NCI-H226 (cell line): ENCODE data around the gene MBTD1.
A peak's percentile ranks its signal among the peaks of the same experiment; 100 is the strongest.
"Not testable (repeated sequence)": the region's sequence is repeated elsewhere in the genome, so short reads cannot be mapped to it uniquely, and the experiment has no call there.

ENCODE experiments used
- DNase-seq: peaks from one replicate; pipeline ENCODE4 v3.0.0-alpha.2; 2015

The MBTD1 gene

DNA sequence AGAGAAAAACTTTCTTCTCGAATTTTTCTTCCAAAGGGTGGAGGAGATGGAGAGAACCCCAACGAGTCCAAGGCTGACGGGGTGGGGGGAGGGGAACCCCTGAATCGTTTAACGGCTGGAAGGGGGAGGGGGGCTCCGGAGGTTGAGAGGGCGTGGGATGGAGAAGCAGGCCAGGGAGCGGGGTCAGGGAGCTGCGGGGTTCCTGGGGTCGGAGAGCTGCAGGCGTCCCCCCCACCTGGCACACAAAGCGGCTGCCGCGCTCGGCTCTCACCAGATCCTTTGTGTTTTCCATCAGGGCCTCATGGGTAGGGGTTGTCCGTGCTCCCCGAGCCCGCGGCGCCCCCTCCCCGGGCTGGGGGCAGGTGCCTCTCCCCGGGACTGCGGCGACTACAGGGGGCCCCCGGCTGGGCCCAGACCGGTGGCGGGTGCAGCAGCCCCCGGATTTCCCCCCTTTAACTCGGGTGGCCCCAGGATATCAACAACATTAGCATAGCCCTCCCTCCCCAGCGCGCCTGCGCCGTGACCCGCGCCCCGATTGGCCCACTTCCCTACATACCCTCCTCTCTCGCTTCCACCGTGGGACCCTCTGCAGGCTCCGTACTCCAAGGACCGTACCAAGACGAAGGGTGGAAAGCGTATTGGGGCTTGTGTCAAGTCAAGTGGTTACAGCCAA is at the start of gene MBTD1:
MBTD1 (minus strand) TSS at position 486 of the 673 bp plus-strand sequence. CDS start 34,888 bp downstream, outside the sequence.
- DNase-seq, result peak; percentile 86

DNA sequence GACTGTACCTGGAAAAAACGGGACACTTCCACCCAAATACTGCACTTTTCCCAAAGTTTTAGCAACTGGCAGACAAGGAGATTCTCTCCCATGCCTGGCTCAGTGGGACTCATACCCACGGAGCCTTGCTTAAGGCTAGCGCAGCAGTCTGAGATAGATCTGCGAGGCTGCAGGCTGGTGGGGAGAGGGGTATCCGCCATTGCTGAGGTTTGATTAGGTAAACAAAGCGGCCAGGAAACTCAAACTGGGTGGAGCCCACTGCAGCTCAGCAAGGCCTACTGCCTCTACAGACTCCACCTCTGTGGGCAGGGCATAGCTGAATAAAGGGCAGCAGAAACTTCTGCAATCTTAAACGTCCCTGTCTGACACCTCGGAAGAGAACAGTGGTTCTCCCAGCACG is 45.3 kb upstream of the MBTD1 start:
- DNase-seq, result no peak

DNA sequence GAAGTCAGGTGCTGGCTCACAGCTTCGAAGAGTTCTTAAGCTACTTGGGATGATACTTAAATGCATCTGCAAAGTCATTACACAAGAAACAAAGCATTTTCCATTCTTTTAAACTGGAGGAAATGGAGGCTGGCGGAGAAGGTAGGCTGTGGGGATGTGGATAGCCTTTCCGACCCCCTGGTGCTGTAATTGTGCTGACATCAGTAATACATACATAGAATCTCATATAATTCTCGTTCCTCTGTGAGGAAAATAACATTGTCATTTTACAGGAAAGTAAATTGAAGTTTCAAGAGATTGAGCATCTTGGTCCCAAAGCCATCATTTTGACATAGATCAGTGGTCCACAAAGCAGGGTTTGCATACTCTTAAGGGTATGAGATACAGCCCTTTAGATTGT is 40.0 kb upstream of the MBTD1 start:
- no peak for DNase-seq

DNA sequence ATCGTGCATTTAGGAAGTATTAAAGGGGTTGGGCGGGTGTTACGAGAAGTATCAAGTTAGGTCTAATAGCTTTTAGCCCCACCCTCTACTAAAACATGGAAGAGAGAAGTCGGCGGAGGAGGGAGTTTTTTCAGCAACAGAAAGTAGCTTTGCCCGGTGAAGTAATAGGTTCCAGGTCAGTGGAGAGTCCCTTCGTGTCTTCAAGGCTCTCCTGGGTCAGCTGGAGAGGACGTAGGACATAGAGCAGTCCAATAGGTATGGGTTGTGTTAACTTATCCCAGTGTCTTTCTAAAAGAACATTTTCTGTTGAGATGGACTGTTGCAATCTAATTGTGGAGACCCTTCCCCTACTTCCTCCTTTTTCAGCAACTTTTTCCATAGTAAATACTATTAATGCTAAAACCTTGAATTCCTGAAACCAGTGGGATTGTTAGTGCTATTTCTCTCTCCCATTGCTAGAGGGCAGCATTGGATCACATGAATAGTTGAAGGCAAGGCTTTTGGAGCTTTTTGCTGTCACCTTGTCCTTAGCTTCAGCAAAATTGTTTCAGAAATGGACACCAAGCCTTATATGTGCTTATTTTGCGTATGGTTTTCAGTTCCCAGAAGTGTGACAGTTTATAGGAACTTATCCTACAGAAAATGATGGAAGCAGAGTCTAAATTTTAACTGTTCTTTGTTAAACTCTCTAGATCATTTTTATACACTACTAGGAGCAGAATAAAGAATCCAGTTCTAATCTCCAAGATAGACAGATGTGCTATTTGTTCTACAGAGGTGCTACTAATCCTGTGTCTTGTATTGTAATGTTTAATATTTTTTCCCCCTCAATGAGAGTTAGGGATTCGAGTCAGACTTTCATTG is 38.9 kb upstream of the MBTD1 start:
- DNase-seq, result peak; percentile 19

DNA sequence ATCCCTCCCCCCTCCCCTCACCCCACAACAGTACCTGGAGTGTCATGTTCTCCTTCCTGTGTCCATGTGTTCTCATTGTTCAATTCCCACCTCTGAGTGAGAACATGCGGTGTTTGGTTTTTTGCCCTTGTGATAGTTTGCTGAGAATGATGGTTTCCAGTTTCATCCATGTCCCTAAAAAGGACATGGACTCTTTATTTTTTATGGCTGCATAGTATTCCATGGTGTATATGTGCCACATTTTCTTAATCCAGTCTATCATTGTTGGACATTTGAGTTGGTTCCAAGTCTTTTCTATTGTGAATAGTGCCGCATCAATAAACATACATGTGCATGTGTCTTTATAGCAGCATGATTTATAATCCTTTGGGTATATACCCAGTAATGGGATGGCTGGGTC is 34.5 kb upstream of the MBTD1 start:
- not testable (repeated sequence) for DNase-seq

DNA sequence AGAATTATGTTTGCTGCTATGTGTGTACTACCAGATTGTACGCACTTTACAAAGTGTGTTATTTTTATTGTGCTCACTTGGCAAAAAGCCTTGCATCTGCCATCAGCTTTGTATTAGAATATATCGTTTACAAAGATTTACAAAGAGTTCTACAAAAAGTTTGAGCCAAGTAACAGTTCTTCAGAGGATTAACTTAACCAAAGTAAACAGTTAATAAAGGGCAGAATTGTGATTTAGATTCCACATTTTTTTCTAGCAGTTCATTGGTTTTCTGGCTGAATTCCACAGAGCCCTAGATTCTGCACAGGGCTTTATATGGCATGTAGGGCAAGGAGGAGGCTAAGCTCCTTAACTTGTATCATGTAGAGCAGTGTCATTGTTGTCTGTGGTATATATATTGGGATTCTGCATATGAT is 29.9 kb upstream of the MBTD1 start:
- DNase-seq, result no peak

DNA sequence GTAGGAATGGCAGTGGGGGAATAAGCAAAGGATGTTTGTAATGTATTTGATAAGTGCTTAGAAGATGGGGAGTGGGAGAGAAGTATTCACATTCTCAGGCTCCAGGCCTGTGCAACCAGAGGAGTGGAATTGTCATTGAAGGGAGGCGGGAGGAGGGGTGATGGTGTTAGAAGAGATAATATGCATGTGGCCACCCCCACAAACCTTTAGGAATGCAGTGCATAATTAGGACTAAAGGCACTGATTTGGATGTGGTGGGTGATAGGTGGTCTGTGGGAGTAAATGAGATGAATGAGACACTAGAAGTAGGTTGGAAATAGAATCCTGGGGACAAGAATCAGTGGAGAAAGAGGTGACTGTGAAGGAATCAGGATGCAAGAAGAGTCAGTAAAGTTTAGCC is 27.6 kb upstream of the MBTD1 start:
- no peak for DNase-seq

DNA sequence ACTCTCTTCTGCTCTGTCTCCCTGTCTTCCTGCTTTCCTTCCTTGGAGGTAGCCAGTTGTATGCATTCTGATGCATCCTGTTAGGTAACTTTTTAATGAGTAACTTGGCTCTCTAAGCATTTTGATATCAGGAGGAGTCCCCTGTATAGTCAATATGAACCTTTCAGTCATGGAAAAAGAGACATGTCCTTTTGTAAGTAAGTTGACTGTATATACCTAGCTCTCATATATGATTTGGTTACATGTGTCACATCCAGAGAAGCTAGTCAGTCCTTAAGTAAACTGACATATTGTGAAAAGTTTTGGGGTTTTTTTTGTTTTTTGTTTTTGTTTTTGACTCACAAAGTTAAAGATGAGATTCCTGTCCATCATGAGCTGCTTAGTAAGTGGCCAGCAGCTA is 19.3 kb upstream of the MBTD1 start:
- no peak for DNase-seq

DNA sequence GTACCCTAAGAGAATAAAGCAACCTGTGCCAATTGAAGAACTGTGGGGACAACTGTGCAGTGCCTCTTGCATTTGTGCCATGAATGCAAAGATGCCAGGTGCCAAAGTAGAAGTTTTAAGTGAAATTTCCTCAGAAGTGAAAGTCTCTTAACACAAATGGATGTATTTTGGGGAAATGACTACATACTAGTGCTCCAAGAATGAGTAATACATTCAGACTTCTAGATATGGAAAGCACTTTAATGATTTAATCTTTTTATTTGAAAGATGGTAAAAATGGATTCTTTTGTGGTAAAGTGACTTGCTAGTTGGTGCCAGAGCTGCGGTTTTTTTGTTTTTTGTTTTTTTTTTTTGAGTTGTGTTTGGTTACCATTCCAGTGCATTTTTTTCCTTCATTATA is 15.5 kb upstream of the MBTD1 start:
- DNase-seq, result no peak

DNA sequence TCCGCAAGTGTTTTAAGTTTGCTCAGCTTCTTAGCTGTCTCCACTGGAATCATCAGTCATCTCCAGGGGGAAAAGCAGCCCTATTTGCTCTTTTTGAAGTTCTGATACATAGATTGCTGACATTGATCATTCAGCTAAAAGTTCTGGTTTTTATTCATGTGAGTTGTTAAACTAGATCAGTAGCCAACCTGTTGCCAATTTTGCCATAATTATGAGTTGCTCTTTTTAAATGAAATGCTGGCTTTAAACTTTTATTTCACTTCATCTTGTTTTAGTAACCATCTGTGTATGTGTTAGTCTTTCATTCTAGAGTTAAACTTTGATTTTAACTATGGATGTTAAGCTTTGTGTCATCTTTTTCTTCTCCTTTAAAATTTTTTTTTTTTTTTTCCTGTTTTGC is 13.0 kb upstream of the MBTD1 start:
- no peak for DNase-seq

DNA sequence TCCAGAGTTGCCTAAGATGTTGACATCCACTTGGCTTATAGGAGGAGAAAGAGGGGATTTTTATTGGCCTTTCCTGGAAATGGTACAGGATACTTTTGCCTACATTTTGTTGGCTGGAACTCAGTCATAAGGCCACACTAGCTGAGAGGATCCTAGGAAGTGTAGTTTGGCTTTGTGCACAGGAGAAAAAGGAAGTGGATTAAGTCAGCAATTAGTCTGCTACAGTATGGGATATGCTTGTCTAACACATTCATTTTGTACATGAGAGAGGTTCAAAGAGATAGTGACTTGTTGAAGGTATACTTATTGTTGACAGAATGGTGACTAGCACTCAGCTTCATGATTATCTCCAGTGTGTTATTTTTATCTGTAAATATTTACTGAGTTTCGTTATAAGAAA is 10.8 kb upstream of the MBTD1 start:
- no peak for DNase-seq

DNA sequence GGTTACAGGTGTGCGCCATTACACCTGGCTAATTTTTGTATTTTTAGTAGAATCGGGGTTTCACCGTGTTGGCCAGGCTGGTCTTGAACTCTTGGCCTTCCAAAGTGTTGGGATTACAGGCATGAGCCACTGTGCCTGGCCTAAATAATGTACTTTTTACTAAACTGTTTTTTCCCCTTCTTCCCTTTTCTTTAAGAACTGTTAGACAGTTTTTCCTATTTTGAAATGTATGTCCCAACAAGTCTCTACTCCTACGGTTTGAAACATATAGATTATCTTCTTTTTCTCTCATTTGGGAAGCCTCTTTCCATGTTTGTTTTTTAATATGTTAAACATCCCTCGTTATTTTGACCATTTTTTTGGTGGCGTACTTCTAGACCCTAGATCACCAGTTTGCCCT is 10.1 kb upstream of the MBTD1 start:
- DNase-seq, result no peak

DNA sequence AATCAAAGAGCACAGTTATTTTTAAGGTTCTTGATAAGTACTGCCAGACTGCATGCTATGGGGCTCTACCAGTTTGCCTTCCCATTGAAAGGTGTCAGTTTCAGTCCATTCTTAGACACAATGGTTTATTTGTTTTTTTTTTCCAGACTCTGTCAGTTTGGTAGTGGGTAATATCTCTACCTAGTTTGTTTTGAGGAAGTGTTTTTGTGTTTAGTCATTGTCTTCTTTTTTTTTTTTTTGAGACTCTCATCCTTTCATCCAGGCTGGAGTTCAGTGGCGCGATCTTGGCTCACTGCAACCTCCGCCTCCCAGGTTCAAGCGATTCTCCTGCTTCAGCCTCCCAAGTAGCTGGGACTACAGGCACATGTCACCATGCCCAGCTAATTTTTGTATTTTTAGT is 4.6 kb upstream of the MBTD1 start:
- not testable (repeated sequence) for DNase-seq

DNA sequence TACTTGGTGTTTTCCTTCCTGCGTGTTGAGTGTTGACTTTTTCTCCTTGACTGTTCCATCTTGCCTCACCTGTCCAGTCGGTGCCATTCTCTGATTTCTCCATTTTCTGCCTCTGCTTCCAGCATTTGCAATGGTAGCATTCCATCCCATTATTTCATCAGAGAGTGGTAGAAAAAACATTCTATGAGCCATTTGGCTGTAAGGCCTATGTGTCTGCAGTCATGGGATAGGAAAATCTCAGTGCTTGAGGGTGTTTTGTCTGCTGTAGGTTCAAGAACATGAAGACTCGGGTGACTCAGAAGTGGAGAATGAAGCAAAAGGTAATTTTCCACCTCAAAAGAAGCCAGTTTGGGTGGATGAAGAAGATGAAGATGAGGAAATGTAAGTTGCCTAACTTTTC is 3.2 kb upstream of the MBTD1 start:
- peak; percentile 49 for DNase-seq

DNA sequence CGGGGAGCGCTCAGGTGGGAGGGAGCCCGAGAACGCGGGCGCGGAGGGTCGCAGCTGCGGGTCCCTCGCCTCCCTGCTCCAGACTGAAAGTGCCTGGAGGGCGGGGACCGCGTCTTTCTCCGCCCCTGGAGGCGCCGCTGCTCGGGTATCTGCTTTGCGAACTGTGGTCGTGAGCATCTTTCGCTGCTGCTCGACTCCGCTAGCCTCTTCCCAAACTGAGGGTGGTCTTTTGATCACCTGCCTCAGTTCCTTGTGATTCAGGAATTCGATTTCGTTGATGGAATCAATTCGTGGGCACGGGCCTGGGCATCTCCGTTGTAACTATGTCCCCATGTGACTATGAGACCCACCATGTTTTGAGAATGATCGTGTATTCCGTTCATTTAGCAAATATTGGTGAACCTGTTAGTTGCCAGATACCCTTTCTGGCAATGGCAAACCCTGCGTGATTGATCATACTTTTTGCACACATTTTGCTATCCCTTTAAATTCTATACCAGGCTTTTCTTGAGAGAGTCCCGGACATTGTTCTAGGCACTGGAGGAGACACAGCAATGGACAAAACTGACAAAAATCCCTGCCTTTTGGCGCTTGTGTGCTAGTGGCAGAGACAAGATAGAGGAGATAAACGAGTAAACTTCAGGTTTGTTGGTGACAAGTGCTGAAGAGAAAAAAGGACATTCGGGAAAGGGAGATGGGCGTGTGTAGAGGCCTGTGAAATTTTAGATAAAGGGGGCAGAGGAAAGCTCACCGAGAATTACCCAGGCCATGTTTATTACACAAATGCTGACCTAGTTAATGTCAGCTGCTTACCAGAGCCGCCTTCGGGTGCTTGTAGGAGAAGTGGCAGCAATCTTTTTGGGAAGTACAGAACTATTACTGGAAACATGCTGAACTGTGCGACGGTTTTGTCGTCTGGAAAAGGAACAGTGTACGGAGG is 1.4 kb upstream of the MBTD1 start:
- DNase-seq, result no peak

DNA sequence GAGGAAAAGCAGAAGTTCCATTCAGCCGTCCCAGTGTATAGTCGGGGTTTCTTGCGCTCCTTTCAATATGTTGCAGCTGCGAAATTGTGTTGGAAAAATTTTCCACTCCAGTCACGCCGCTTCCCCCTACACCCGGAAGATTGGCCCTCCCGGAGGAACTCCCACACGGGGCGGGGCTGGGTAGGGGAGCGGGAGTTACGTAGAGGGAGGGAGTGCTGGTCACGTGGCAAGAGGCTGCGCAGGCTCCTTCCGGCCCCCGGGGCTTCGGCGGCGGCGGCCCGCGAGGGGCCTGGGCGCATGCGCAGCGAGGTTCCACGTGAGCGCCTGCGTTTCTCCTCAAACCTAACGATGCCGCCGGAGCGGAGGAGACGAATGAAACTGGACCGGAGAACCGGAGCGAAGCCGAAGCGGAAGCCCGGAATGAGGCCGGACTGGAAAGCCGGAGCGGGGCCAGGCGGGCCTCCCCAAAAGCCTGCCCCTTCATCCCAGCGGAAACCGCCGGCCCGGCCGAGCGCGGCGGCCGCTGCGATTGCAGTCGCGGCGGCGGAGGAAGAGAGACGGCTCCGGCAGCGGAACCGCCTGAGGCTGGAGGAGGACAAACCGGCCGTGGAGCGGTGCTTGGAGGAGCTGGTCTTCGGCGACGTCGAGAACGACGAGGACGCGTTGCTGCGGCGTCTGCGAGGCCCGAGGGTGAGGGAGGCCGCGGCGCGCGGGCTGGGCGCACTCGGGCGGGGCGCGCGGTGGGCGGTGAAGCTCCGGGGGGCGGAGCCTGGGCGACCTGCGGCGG is 581 bp upstream of the MBTD1 start, which contains the start of gene UTP18:
UTP18 (plus strand) TSS at position 310 of the 787 bp plus-strand sequence; CDS start at position 349, 39 bp downstream.
- peak; percentile 93 for DNase-seq

DNA sequence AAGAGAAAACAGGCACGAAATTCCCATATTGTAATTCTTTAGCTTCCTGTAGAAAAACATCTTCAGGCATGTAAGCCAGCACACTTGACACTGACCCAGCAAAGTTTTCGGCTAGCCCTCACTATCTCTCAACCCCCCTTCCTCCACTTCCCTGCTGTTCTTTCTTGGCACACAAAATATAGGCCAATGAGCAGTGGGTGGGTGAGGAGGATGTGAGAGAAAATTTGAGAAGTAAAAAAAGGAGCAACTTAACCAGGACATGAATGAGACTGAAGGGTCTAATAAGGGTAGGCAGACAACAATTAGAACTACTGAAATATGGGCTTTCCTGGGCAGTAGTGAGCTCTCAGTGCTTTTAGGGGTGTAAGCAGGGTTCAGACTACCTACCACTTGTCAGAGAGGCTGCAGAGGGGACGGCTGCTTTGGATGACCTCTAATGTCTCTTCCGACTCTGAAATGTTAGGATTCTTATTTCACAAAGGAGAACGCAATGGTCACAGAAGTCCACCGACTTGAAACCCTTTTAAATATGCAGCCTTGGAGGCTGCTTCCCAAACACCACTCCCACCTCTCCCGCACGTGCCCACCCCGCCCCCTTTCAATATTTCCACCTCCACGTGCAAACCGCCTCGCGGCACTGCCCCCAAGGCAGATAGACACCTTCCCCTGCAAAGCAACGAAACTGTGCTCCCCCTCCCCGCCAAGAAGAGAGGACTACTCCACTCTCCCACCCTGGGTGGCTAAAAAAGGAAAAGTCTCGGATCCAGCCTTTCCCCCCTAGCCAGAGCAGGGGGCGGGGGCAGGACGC is 889 bp downstream of the MBTD1 start:
- DNase-seq, result no peak

DNA sequence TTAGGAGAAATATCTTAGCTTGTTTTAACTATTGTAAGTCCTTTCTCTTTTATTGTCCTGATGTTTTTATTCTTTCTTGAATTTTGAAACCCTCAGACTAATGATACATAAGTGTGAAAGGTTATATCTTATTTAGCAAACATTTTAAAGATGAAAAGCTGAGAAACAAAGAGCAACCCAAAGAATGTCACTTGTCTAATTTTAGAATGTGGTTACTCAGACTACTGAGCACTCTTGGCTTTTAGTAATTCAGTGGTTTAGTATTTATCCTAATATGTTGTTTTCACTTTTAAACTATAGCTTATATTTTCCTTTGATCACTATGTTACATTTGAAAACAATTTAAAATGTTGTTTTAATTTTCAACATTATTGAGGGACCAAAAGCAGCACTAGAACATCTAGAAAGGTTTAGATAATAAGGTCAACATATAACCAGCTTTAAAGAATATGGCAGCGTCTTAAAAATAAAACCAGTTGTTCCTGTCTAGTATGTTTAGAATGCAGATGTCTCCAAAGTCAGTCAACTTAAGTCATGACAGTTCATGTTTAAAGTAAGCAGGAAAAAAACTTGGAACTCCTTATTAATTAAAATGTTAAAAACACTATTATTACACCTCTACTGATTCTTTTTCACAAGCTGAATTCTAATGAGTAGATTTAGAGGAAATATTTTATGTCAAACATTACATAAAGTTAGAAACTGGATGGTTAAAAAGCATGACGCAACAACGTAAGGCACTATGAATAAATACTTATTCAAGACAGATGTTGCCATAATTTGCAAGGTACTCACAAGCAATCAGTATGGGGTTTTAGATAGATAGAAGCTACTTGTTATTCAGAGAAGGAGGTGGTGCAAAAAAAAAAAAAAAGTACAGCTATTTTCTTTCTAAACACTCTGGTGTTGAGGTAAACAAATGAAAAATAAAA is 2.4 kb downstream of the MBTD1 start:
- DNase-seq, result no peak

DNA sequence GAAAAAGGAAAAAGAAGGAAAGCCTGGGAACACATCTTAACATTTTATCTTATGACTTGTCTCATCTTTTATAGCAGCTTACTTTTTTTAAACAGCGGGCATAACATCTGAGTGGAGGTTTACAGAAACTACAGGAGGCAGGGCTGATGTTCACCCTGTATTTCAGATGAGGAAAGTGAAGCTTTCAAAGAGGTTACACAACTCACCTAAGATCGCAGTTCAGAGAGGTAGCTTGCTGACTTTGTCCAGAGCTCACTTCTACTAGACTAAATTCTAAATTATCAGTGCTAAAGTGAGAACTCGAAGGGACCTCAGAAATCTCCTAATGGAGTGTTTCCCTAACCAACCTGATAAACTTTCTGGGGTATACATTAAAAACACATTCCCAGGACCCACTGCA is 3.7 kb downstream of the MBTD1 start:
- DNase-seq, result no peak

DNA sequence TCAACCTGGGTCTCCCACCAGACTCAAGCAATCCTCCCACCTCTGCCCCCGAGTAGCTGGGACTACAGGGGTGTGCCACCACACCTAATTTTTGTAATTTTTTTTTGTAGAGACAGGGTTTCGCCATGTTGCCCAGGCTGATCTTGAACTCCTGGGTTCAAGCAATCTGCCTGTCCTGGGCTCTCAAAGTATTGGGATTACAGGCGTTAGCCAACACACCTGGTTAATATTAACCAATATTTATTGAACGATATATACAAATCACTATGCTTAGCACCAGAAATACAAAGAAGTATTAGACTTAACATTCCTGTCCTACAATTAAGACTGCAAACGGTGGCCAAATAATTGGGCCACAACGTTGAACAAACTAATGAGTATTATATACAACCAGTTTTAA is 4.2 kb downstream of the MBTD1 start:
- no peak for DNase-seq
